ENCODE results near the gene ATXN7L1.
"Not testable (repeated sequence)": the region's sequence is repeated elsewhere in the genome, so short reads cannot be mapped to it uniquely, and the experiment has no call there.

The ATXN7L1 gene

DNA sequence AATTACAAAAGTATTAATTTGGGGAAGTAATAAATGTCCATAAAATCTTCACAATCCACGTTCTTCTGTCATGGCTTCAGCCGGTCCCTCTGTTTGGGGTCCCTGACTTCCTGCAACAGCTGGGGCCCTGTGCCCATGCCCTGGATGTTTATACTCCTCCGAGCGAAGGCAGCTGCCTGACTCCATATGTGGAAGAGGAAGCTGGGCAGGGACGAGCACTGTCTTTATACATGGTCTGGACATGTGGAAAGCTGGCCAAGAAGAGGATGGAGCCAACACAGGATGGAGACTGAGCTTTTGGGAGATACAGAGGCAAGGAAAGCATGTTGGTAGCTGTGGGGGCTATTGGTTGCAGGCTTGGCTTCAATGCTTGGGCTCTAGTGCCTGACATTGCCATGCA is 178.6 kb downstream of the ATXN7L1 start:
- H3K9me3 ChIP-seq (ENCODE audit: insufficient read depth, low read depth, low read length) = peaks cover 6% of the 10 kb centered on the region
- H2BK120ac ChIP-seq (ENCODE audit: insufficient read depth, low read length, poor library complexity) = no peak overlapping the region
- H2AK5ac ChIP-seq (ENCODE audit: low read length) = no peak overlapping the region
- H2BK12ac ChIP-seq (ENCODE audit: low read length) = no peak overlapping the region
- WGBS (ENCODE audit: extremely low coverage, insufficient coverage, insufficient read length) = no CpG with 5 or more reads among the region's 5 CpGs
- no peak overlapping the region for H3K4me3 ChIP-seq (ENCODE audit: low read depth, low read length)
- no peak for DNase-seq
- no peak overlapping the region for H3K14ac ChIP-seq (ENCODE audit: low read length)
- H3K79me2 ChIP-seq (ENCODE audit: control insufficient read depth, insufficient read depth, low read length, poor library complexity) = no peaks in the 10 kb centered on the region
- H3K79me1 ChIP-seq (ENCODE audit: low read length) = no peaks in the 10 kb centered on the region
- no peak overlapping the region for H3K4ac ChIP-seq (ENCODE audit: low read depth, low read length)
- H3K4me1 ChIP-seq (ENCODE audit: control insufficient read depth in 1 of 2, insufficient read depth in 2 of 2, low read length in 2 of 2) = peaks cover 0 to 2% of the 10 kb centered on the region in 2 experiments
- no peak overlapping the region for H3K9ac ChIP-seq (ENCODE audit: low read length)
- H3K36me3 ChIP-seq (ENCODE audit: control insufficient read depth in 1 of 2, insufficient read depth in 2 of 2, low read length in 2 of 2) = no peaks in the 10 kb centered on the region
- H4K12ac ChIP-seq (ENCODE audit: low read depth, low read length) = no peak overlapping the region
- no peak overlapping the region for H2BK5ac ChIP-seq (ENCODE audit: low read depth, low read length, poor library complexity)
- H3K23ac ChIP-seq (ENCODE audit: low read length) = no peak overlapping the region
- H4K91ac ChIP-seq (ENCODE audit: low read depth, low read length) = no peak overlapping the region
- no peak overlapping the region for H4K8ac ChIP-seq (ENCODE audit: low read depth, low read length)
- no peak overlapping the region for H3K4me2 ChIP-seq (ENCODE audit: low read length)
- H2AFZ ChIP-seq (ENCODE audit: insufficient read depth, low read length, poor library complexity) = no peak overlapping the region
- no peaks in the 10 kb centered on the region for H3K27me3 ChIP-seq (ENCODE audit: insufficient read depth, low read length)
- no peak overlapping the region for H3K18ac ChIP-seq (ENCODE audit: low read length)
- no peak overlapping the region for H3K27ac ChIP-seq (ENCODE audit: low read depth, low read length)

DNA sequence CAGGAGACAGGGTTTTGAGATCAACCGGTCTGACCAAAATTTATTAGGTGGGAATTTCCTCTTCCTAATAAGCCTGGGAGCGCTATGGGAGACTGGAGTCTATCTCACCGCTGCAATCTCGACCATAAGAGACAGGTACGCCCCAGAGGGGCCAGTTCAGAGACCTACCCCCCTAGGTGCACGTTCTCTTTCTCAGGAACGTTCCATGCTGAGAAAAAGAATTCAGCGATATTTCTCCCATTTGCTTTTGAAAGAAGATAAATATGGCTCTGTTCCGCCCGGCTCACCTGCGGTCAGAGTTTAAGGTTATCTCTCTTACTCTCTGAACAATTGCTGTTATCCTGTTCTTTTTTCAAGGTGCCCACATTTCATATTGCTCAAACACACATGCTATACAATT is 179.2 kb downstream of the ATXN7L1 start:
- not testable (repeated sequence) for H2BK12ac ChIP-seq (ENCODE audit: low read length); H2BK5ac ChIP-seq (ENCODE audit: low read depth, low read length, poor library complexity); H3K4me2 ChIP-seq (ENCODE audit: low read length); H4K8ac ChIP-seq (ENCODE audit: low read depth, low read length); DNase-seq; H4K91ac ChIP-seq (ENCODE audit: low read depth, low read length); H3K4ac ChIP-seq (ENCODE audit: low read depth, low read length); H2BK120ac ChIP-seq (ENCODE audit: insufficient read depth, low read length, poor library complexity); H3K27me3 ChIP-seq (ENCODE audit: insufficient read depth, low read length); H4K12ac ChIP-seq (ENCODE audit: low read depth, low read length); H3K9ac ChIP-seq (ENCODE audit: low read length); H3K9me3 ChIP-seq (ENCODE audit: insufficient read depth, low read depth, low read length); H3K23ac ChIP-seq (ENCODE audit: low read length); H3K18ac ChIP-seq (ENCODE audit: low read length); H3K4me1 ChIP-seq (ENCODE audit: control insufficient read depth in 1 of 2, insufficient read depth in 2 of 2, low read length in 2 of 2); H2AFZ ChIP-seq (ENCODE audit: insufficient read depth, low read length, poor library complexity); H3K79me1 ChIP-seq (ENCODE audit: low read length); H3K27ac ChIP-seq (ENCODE audit: low read depth, low read length); H3K36me3 ChIP-seq (ENCODE audit: control insufficient read depth in 1 of 2, insufficient read depth in 2 of 2, low read length in 2 of 2); H3K79me2 ChIP-seq (ENCODE audit: control insufficient read depth, insufficient read depth, low read length, poor library complexity); H2AK5ac ChIP-seq (ENCODE audit: low read length); H3K14ac ChIP-seq (ENCODE audit: low read length); H3K4me3 ChIP-seq (ENCODE audit: low read depth, low read length)
- no CpG with 5 or more reads among the region's 11 CpGs for WGBS (ENCODE audit: extremely low coverage, insufficient coverage, insufficient read length)

DNA sequence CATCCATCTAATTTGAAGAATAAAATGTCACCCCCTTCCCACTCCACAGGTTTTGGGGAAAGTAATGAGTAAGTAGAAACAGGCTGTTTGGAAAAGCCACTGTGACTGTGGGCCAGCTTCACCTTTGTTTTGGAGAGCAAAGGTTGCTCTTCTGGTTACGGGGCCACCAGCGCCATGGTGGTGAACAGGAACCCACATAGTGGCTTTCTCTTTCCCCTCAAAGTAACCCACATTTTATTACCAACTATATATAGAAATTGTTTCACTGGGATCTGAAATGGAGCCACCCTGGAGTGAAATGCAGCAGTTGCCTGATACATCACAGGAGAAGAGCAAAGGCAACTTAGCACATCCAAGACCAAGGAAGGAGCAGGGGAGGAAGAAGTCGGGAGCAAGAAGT is 182.8 kb downstream of the ATXN7L1 start:
- H3K4me2 ChIP-seq (ENCODE audit: low read length) = no peak overlapping the region
- H4K91ac ChIP-seq (ENCODE audit: low read depth, low read length) = no peak overlapping the region
- no peak overlapping the region for H3K14ac ChIP-seq (ENCODE audit: low read length)
- H3K27me3 ChIP-seq (ENCODE audit: insufficient read depth, low read length) = no peaks in the 10 kb centered on the region
- no peak overlapping the region for H4K12ac ChIP-seq (ENCODE audit: low read depth, low read length)
- no peak overlapping the region for H3K27ac ChIP-seq (ENCODE audit: low read depth, low read length)
- no peak overlapping the region for H2AFZ ChIP-seq (ENCODE audit: insufficient read depth, low read length, poor library complexity)
- no CpG with 5 or more reads among the region's 3 CpGs for WGBS (ENCODE audit: extremely low coverage, insufficient coverage, insufficient read length)
- no peak overlapping the region for H3K4ac ChIP-seq (ENCODE audit: low read depth, low read length)
- no peak overlapping the region for H3K4me3 ChIP-seq (ENCODE audit: low read depth, low read length)
- no peak overlapping the region for H2BK12ac ChIP-seq (ENCODE audit: low read length)
- DNase-seq = no peak
- no peak overlapping the region for H3K18ac ChIP-seq (ENCODE audit: low read length)
- no peaks in the 10 kb centered on the region for H3K79me2 ChIP-seq (ENCODE audit: control insufficient read depth, insufficient read depth, low read length, poor library complexity)
- peaks cover 10 to 13% of the 10 kb centered on the region in 2 experiments for H3K4me1 ChIP-seq (ENCODE audit: control insufficient read depth in 1 of 2, insufficient read depth in 2 of 2, low read length in 2 of 2)
- no peak overlapping the region for H4K8ac ChIP-seq (ENCODE audit: low read depth, low read length)
- H3K23ac ChIP-seq (ENCODE audit: low read length) = no peak overlapping the region
- peaks cover 6% of the 10 kb centered on the region for H3K9me3 ChIP-seq (ENCODE audit: insufficient read depth, low read depth, low read length)
- no peaks in the 10 kb centered on the region for H3K79me1 ChIP-seq (ENCODE audit: low read length)
- no peak overlapping the region for H3K9ac ChIP-seq (ENCODE audit: low read length)
- H2BK5ac ChIP-seq (ENCODE audit: low read depth, low read length, poor library complexity) = no peak overlapping the region
- no peaks in the 10 kb centered on the region for H3K36me3 ChIP-seq (ENCODE audit: control insufficient read depth in 1 of 2, insufficient read depth in 2 of 2, low read length in 2 of 2)
- no peak overlapping the region for H2BK120ac ChIP-seq (ENCODE audit: insufficient read depth, low read length, poor library complexity)
- no peak overlapping the region for H2AK5ac ChIP-seq (ENCODE audit: low read length)

DNA sequence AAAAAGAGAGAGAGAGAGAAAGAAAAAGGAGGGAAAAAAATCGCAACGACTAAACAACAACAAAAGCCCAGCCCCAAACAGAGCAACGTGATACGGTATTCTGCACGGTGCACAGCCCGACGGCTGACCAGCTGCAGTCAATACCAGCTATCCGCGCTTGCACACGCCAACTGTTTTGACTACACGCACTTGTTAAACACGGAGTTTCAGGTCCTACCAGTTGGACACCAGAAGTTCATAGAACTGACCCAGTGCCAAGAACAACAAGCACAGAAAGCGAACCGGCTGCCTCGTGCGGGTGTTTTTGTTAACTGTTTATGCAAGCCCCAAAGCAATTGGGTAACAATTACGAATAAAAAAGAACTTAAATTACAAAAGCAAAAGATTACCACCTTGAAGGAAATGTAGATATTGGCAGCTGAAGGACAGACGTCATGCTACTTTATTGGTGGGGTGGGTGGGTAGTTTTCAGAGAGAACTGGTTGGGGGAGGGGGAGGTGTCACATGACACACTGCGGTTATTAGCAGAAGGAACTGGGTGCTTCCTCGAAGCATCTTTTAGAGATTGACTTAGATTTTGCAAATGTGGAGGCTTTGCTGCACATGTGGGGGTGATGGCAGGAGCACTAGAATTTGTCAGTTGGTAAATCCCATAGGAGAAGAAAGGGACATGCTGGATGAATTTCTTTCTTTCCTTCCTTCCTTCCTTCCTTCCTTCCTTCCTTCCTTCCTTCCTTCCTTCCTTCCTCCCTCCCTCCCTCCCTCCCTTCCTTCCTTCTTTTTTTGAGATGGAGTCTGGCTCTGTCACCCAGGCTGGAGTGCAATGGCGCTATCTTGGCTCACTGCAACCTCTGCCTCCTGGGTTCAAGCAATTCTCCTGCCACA is 184.5 kb downstream of the ATXN7L1 start:
- no peak overlapping the region for H3K9ac ChIP-seq (ENCODE audit: low read length)

More for the DNA sequence above, 184.5 kb downstream of the ATXN7L1 start:
- WGBS (ENCODE audit: extremely low coverage, insufficient coverage, insufficient read length) = no CpG with 5 or more reads among the region's 21 CpGs
- Histone ChIP-seq H2BK5ac (ENCODE audit: low read depth, low read length, poor library complexity) (no peak overlapping the region), H4K12ac (ENCODE audit: low read depth, low read length) (no peak overlapping the region), H3K4me3 (ENCODE audit: low read depth, low read length) (no peak overlapping the region), H2AK5ac (ENCODE audit: low read length) (no peak overlapping the region), H3K14ac (ENCODE audit: low read length) (no peak overlapping the region), H3K4ac (ENCODE audit: low read depth, low read length) (no peak overlapping the region), H3K9me3 (ENCODE audit: insufficient read depth, low read depth, low read length) (peaks cover 2% of the 10 kb centered on the region), H2BK12ac (ENCODE audit: low read length) (no peak overlapping the region), H2AFZ (ENCODE audit: insufficient read depth, low read length, poor library complexity) (no peak overlapping the region), H4K91ac (ENCODE audit: low read depth, low read length) (no peak overlapping the region), H3K36me3 (ENCODE audit: control insufficient read depth in 1 of 2, insufficient read depth in 2 of 2, low read length in 2 of 2) (no peaks in the 10 kb centered on the region), H4K8ac (ENCODE audit: low read depth, low read length) (no peak overlapping the region), H2BK120ac (ENCODE audit: insufficient read depth, low read length, poor library complexity) (no peak overlapping the region), H3K27ac (ENCODE audit: low read depth, low read length) (no peak overlapping the region), H3K27me3 (ENCODE audit: insufficient read depth, low read length) (no peaks in the 10 kb centered on the region), H3K18ac (ENCODE audit: low read length) (no peak overlapping the region), H3K4me2 (ENCODE audit: low read length) (peak overlapping the region; percentile 14), H3K23ac (ENCODE audit: low read length) (no peak overlapping the region), H3K4me1 (ENCODE audit: control insufficient read depth in 1 of 2, insufficient read depth in 2 of 2, low read length in 2 of 2) (peaks cover 12 to 18% of the 10 kb centered on the region in 2 experiments), H3K79me1 (ENCODE audit: low read length) (no peaks in the 10 kb centered on the region), H3K79me2 (ENCODE audit: control insufficient read depth, insufficient read depth, low read length, poor library complexity) (no peaks in the 10 kb centered on the region)
- peak in 1 of 2 donors; percentile 66 for DNase-seq

Measured in trophoblast cell (in vitro differentiated cells and primary cell).